ELR (cell line): Measurements from ENCODE around the gene SEMA4D.

ENCODE experiments used
- DNase-seq: peaks from one replicate; pipeline ENCODE4 v3.0.0-alpha.2; 2015; ENCODE audit warnings: low read depth

The SEMA4D gene

GRCh38 chr9:89367281-89367680, 130.6 kb downstream of the SEMA4D start:
- DNase-seq: no peak

GRCh38 chr9:89366711-89367110, 131.2 kb downstream of the SEMA4D start:
- no peak for DNase-seq

- no peak for DNase-seq
Observed at GRCh38 chr9:89365532-89365912, 132.4 kb downstream of the SEMA4D start.

DNA sequence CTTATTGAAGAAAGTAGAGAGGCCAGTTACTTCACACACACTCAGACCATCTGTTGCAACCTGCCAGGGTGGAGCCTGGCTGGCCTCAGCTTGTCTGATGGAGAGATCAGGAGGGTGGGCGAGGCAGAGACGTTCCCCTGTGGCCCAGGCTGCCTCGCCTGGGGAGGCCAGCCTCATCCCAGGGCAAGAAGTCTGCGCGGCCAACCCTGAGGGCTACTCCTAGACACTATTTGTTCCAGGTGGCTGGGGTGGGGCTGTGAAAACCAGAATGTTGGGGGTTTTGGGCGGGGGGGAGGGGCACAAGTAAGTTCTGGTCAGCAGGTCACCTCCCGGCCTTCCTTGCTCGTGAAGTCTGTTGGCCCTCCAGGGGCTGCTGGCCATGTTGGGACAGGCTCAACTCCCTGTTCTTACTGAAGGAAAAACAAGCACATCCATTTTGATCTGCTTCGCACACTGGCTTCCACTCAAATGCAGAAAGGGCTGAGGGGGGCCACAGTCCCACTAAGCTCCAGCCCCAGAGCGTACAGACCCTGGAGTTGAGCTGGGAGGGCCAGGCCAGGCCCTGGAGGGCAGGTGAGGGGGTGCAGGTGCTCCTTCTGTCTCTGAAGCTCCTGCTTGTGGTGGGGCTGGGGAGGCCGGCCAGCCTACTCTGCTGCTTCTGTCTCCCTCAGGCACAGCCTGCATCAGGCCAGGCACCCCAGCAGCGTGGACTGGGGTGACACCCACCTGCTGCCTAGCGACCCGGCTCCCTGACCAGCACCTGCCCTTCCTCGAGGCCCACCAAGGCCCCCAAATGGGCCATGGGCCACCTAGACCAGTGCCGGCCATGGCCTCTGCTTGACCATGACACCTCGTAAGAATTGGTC, 133.0 kb downstream of the SEMA4D start:
- DNase-seq: no peak

DNA sequence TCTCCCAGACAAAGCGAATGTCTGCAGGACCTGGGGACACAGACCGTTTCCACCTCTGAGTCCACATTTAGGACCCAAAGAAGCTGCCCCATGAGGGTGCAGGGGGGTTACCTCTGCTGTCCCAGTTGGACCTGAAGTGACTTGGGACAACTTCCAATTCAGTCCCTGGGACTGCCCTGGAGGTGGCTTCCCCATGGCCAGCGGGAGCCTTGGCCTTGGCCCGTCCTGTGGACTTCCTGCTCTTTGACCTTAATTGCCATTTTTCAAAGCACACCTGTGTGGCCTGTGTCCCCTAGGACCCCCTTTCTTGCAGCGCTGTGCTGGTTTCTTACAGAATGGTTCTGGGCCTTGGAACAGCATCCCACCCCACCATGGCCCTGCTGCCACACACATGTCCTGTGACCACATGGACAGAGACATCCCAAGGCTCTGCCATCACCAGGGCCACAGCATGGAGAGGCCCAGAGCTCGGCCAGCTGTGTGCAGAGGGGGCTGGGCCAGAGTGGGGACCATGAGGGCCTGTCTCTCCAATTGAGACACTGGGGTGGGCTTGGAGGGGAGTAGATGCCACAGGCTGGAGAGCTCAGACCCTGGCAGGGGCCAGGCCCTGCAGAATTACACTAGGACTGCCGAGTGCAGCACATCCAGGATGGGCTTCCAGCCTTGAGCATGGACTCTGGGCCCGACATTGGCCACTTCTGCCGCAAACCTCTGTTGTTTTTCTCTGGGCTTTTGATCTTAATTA, 133.8 kb downstream of the SEMA4D start:
- DNase-seq: no peak

- no peak for DNase-seq
Observed at GRCh38 chr9:89363311-89363670, 134.6 kb downstream of the SEMA4D start.

GRCh38 chr9:89362647-89363310, 135.1 kb downstream of the SEMA4D start:
- no peak for DNase-seq

GRCh38 chr9:89361816-89362646, 135.9 kb downstream of the SEMA4D start:
- DNase-seq: no peak

GRCh38 chr9:89361031-89361430, 136.9 kb downstream of the SEMA4D start:
- no peak for DNase-seq

DNA sequence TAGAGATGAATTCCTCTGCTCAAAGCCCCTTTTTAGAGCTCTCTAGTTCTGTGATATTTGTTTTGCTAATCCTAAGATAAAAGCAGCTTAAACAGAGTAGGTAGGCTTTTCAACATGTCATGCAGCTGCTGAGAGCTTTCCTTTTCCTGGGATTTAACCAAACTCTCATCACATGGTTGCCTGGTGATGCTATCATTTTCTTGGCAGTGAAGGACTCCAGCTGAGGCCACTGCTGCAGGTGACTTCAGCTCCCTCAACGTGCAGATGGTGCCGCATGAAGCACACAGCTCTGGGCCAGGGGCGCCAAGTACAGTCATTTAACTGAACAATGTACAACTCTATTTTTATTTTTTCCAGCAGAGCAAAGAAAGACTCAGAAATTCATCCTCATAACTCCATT, 137.4 kb downstream of the SEMA4D start:
- no peak for DNase-seq

DNA sequence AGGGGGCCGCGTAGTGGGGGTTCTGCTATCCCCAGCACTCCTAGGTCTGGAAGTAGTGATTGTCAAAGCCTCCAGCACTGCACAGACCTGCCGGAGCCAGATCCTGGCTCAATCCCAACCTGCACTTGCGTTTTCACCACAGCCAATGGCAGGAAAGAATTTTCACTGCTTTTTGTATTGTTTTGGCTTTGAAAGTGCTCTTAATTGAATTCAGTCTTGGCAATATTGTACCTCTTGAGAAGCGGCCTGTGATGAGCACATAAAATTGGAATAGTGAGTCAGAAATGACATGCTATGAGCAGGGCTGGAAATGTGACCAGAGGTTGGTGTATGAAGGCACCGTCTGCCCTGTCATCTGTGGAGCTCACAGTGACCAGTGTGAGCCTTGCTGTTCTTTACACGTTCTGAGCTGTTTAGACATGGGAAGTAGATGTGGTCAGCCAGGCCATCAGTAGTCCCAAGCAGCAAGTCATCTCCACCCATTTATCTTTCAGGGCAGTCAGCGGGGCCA, 138.1 kb downstream of the SEMA4D start:
- DNase-seq: peak; percentile 11

GRCh38 chr9:89358985-89359384, 138.9 kb downstream of the SEMA4D start:
- no peak for DNase-seq

- DNase-seq: no peak
Observed at GRCh38 chr9:89358376-89358916, 139.5 kb downstream of the SEMA4D start.

GRCh38 chr9:89357331-89358197, 140.3 kb downstream of the SEMA4D start:
- DNase-seq: no peak

DNA sequence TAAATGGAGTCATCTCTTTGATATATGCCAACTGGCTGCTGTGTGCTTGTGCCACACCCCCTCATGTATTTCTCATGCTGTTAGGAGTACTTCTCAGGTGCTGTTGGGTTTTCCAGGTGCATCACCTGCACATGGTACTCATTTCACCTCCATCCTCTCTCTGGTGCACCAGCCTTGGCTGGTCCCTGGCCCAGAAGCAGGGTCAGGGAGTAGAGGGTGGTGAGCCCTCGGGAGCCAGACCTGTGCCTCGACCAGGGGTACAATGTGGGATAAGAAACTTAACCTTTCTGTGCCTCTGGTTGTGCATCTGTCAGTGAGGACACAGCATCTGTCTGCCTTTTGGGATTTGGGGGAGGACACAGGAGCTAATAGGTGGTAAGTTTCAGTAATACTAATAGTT, 141.1 kb downstream of the SEMA4D start:
- no peak for DNase-seq

DNA sequence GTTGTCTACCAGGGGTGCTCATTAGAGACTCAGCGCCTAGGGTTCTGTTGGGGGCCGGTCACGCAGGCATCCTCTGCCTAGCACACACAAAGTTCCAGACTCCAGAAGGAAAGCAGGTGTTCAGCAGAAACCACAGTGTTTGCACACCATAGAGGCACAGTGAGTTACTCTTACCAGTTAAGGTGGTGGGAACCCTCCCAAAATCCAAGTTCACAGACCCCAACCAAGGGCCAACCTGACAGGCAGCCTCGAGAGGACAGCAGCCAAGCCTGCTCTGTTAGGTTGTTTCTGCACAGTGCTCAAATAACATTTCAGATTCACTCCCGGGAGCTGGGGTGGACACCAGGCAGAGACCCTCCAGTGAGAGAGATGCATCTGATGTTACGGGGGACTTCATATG, 143.4 kb downstream of the SEMA4D start:
- DNase-seq: no peak

- DNase-seq: no peak
Observed at GRCh38 chr9:89353989-89354388, 143.9 kb downstream of the SEMA4D start.

DNA sequence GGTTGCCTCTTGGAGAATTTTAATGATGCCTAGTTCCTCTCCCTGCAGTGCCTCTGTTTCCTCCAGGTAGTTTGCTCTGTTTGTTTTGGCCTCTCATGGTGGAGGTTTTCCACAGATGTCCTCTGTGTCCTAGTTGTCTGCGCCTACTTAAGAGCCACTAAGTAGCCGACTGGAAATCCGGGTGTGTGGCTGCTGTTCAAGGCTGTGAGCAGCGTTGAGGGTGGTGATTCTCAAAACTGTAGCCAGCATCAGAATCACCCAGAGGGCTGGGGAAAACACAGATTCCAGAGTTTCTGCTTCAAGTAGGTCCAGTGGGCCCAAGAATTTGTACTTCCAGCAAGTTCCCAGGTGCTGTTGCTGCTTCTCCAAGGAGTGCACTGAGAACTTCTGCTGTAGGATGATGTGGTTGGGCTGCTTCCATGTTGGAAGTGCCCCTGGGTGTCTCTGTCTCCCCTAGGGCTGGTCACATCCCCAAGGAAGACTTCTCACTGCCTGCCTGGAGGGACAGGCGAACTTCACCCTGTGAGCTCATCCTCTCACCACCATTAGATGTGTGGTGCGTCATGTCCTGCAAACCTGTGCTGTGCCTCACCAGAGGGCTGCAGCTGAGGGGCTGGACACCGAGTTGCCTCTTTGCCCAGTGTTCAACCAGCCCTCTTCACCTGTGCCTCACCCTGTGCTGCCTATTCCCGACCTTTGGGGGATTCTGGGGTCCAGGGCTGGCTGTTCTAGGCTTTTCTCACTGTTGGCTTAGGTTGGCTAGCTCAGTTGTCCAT, 144.9 kb downstream of the SEMA4D start:
- DNase-seq: no peak

DNA sequence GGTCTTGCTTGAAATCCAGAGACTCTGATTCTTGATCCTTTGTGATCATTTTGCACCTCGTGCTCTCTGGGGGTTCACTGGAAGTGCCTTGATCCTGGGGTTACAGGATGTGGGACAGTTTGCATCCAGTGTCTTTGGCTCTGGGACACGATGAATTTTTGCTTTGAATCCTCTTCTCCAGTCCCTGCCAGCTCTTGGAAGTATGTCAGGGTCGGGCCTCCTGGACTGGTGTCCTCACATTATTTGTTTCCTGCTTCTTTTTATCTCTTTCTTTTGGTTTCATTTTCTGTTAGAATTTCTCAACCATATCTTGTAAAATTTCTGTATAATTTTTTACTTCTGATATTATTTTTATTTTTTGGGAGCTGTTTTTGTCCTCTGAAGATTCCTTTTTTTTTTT, 145.5 kb downstream of the SEMA4D start:
- DNase-seq: no peak
